K562 (cell line): ENCODE data around the gene SERPINA5.

Experiments used
- CBX1 ChIP-seq: sonication (generic); IDR thresholded peaks from 2 replicates; pipeline ENCODE4 v1.6.1; 2016; ENCODE audit warnings: antibody characterized with exemption, low read depth, mild to moderate bottlenecking
- CREM ChIP-seq: IDR thresholded peaks from 2 replicates; pipeline ENCODE4 v1.6.1; 2014; ENCODE audit warnings: antibody characterized with exemption, low read depth
- RB1 ChIP-seq: fragments of 450-650 bp; IDR thresholded peaks from 2 replicates; pipeline ENCODE4 v1.6.1; 2017; ENCODE audit warnings: low read depth, mild to moderate bottlenecking

DNA sequence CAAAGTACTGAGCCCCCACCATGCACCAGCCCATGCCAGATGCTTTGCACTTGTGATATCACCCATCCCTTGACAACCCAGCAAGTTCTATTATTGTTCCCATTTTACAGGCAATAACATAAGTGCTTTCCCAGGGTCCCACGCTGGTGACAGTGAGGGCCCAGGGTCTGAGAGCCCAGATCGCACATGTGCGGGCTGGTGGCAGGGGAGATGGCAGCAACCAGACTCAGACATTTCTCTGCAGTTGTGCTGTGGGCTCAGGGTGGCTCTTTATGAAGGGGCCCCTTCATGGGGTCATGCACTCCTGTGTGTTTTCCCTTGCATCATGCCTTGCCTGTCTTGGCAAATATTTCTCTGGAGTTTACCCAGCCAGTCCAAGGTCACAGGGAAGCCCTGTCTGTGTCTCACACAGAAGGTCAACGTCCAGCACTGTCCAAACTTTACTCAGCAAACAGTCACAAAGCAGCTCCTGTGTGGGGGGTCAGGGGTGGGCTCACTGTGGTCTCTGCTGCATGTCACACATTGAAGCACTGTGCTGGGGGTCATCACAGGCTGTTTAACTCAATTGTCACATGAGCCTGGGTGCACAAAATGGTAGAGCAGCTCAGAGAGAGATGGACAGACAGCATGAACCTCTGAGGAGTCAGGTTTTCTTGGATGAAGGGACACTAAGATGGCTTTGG is 12.7 kb downstream of the SERPINA5 start:
- no peak for TF ChIP-seq RB1
- TF ChIP-seq CREM: no peak
- TF ChIP-seq CBX1: no peak
